HEK293 (cell line): Measurements from ENCODE around the gene LRRC4C.

ENCODE experiments used
- CTCF ChIA-PET: fragments of 350-600 bp; formaldehyde crosslinking; extraction: SDS; loops from one replicate; lab custom pipeline; 2021; ENCODE audit warnings: antibody characterized with exemption; lab: Yijun Ruan, JAX
- POLR2A ChIA-PET: fragments of 300-600 bp; formaldehyde crosslinking; extraction: SDS; loops from one replicate; lab custom pipeline; 2020; ENCODE audit warnings: antibody characterized with exemption, inconsistent platforms; lab: Yijun Ruan, JAX
- H3K27ac ChIP-seq: fragments of 200-500 bp; sonication (Bioruptor generic); 2 replicates; pipeline ENCODE4 v1.5.1; 2014; ENCODE audit warnings: low read depth, low read length, control low read depth, inconsistent platforms; ENCODE audit errors: extremely low read depth
- H3K36me3 ChIP-seq, 2 experiments: fragments of 200-500 bp in 1 of 2; sonication (Bioruptor generic) in 1 of 2; 1 replicate in 1 of 2; 2 replicates in 1 of 2; pipeline ENCODE4 v1.5.1; 2014 to 2017; ENCODE audit warnings: inconsistent platforms in 2 of 2, low read length in 2 of 2; ENCODE audit not compliant: control insufficient read depth in 2 of 2, insufficient read depth in 1 of 2
- H3K4me1 ChIP-seq: fragments of 200-500 bp; sonication (Bioruptor generic); 2 replicates; pipeline ENCODE4 v1.5.1; 2014; ENCODE audit warnings: mild to moderate bottlenecking, low read length, inconsistent platforms; ENCODE audit not compliant: control insufficient read depth, insufficient read depth
- H3K4me3 ChIP-seq: 2 replicates; pipeline ENCODE4 v1.5.1; 2011; ENCODE audit warnings: low read depth, mild to moderate bottlenecking, control low read depth, low read length, moderate library complexity
- H3K9me3 ChIP-seq: fragments of 200-500 bp; sonication (Bioruptor generic); 2 replicates; pipeline ENCODE4 v1.5.1; 2014; ENCODE audit warnings: low read depth, low read length, inconsistent platforms; ENCODE audit not compliant: control insufficient read depth, insufficient read depth
- EGR2 ChIP-seq: fragments of 450-650 bp; formaldehyde crosslinking; IDR thresholded peaks from 2 replicates; pipeline ENCODE4 v1.5.1; 2016; ENCODE audit warnings: low read depth, missing biosample characterization, missing genetic modification characterization
- ELK4 ChIP-seq: IDR thresholded peaks from 2 replicates; pipeline ENCODE4 v1.6.1; 2011; ENCODE audit warnings: mild to moderate bottlenecking, low read depth, low read length, borderline replicate concordance
- GLI2 ChIP-seq: fragments of 450-650 bp; formaldehyde crosslinking; IDR thresholded peaks from 2 replicates; pipeline ENCODE4; 2017; ENCODE audit warnings: missing biosample characterization, missing genetic modification characterization, low read depth, borderline replicate concordance
- HOXA7 ChIP-seq: sonication (generic); formaldehyde crosslinking; IDR thresholded peaks from 2 replicates; pipeline ENCODE4 v1.8.1; 2022; ENCODE audit warnings: missing genetic modification reagents, borderline replicate concordance
- PRDM2 ChIP-seq: fragments of 450-650 bp; formaldehyde crosslinking; IDR thresholded peaks from 2 replicates; pipeline ENCODE4 v1.5.1; 2016; ENCODE audit warnings: missing biosample characterization, missing genetic modification characterization, borderline replicate concordance
- SETDB1 ChIP-seq: IDR thresholded peaks from one replicate; pipeline ENCODE4 v1.6.1; 2017; ENCODE audit warnings: mild to moderate bottlenecking, low read length, moderate library complexity, mixed read lengths; ENCODE audit not compliant: insufficient read length
- ZBTB20 ChIP-seq: fragments of 450-650 bp; formaldehyde crosslinking; IDR thresholded peaks from 2 replicates; pipeline ENCODE4 v1.5.1; 2016; ENCODE audit warnings: missing biosample characterization, missing genetic modification characterization
- ZBTB7A ChIP-seq: fragments of 450-650 bp; formaldehyde crosslinking; IDR thresholded peaks from 2 replicates; pipeline ENCODE4 v1.5.1; 2016; ENCODE audit warnings: low read depth, missing biosample characterization, missing genetic modification characterization
- ZFHX2 ChIP-seq: fragments of 450-650 bp; formaldehyde crosslinking; conservative IDR thresholded peaks from 2 replicates; pipeline ENCODE4 v1.5.1; 2016; ENCODE audit warnings: missing biosample characterization, missing genetic modification characterization
- ZNF10 ChIP-seq: fragments of 450-650 bp; formaldehyde crosslinking; IDR thresholded peaks from 2 replicates; pipeline ENCODE4 v1.5.1; 2017; ENCODE audit warnings: missing biosample characterization, missing genetic modification characterization
- ZNF214 ChIP-seq: fragments of 450-650 bp; formaldehyde crosslinking; IDR thresholded peaks from 2 replicates; pipeline ENCODE4 v1.5.1; 2017; ENCODE audit warnings: missing biosample characterization, mild to moderate bottlenecking, missing genetic modification characterization, borderline replicate concordance
- ZNF449 ChIP-seq: fragments of 450-650 bp; formaldehyde crosslinking; IDR thresholded peaks from 2 replicates; pipeline ENCODE4 v1.5.1; 2017; ENCODE audit warnings: missing biosample characterization, mild to moderate bottlenecking, missing genetic modification characterization, moderate library complexity
- ZNF501 ChIP-seq: fragments of 450-650 bp; formaldehyde crosslinking; IDR thresholded peaks from 2 replicates; pipeline ENCODE4 v1.5.1; 2016; ENCODE audit warnings: missing biosample characterization, missing genetic modification characterization
- ZNF549 ChIP-seq: fragments of 450-650 bp; IDR thresholded peaks from 2 replicates; pipeline ENCODE4 v1.5.1; 2018; ENCODE audit warnings: missing biosample characterization, missing genetic modification characterization, mild to moderate bottlenecking, inconsistent platforms, moderate library complexity
- ZNF600 ChIP-seq: fragments of 450-650 bp; formaldehyde crosslinking; IDR thresholded peaks from 2 replicates; pipeline ENCODE4 v1.5.1; 2016; ENCODE audit warnings: missing biosample characterization, missing genetic modification characterization
- ZNF658 ChIP-seq: fragments of 450-650 bp; formaldehyde crosslinking; IDR thresholded peaks from 2 replicates; pipeline ENCODE4; 2016; ENCODE audit warnings: missing biosample characterization, missing genetic modification characterization
- ZNF664 ChIP-seq: fragments of 450-650 bp; formaldehyde crosslinking; IDR thresholded peaks from 2 replicates; pipeline ENCODE4 v1.5.1; 2016; ENCODE audit warnings: missing biosample characterization, missing genetic modification characterization
- ZNF707 ChIP-seq: fragments of 450-650 bp; formaldehyde crosslinking; IDR thresholded peaks from 2 replicates; pipeline ENCODE4 v1.5.1; 2016; ENCODE audit warnings: missing biosample characterization, missing genetic modification characterization
- ZNF830 ChIP-seq: fragments of 450-650 bp; IDR thresholded peaks from 2 replicates; pipeline ENCODE4 v1.5.0; 2018; ENCODE audit warnings: missing biosample characterization, missing genetic modification characterization, low read depth, mild to moderate bottlenecking, moderate library complexity

Gene LRRC4C

GRCh38 chr11:41283191-41283930, 176.1 kb downstream of the LRRC4C start:
- Histone ChIP-seq H3K36me3 (no peaks in the 10 kb centered on the region), H3K4me1 (no peaks in the 10 kb centered on the region), H3K4me3 (no peak overlapping the region), H3K27ac (no peak overlapping the region), H3K9me3 (no peaks in the 10 kb centered on the region)
- TF ChIP-seq EGR2 (tag by site-specific recombination): no peak
- TF ChIP-seq PRDM2 (tag by site-specific recombination): no peak
- TF ChIP-seq ZFHX2: no peak
- no peak for TF ChIP-seq HOXA7 (CRISPR knock-in tag)
- TF ChIP-seq ZBTB20 (tag by site-specific recombination): no peak
- no peak for TF ChIP-seq ZNF449 (tag by site-specific recombination)
- TF ChIP-seq SETDB1: no peak
- no peak for TF ChIP-seq ZNF501
- TF ChIP-seq GLI2 (tag by site-specific recombination): no peak
- no peak for TF ChIP-seq ZNF664 (tag by site-specific recombination)
- TF ChIP-seq ZBTB7A (tag by site-specific recombination): no peak
- TF ChIP-seq ZNF214 (tag by site-specific recombination): no peak
- TF ChIP-seq ZNF830 (tag by site-specific recombination): no peak
- no peak for TF ChIP-seq ELK4
- no peak for TF ChIP-seq ZNF658 (tag by site-specific recombination)
- TF ChIP-seq ZNF10: no peak
- no peak for TF ChIP-seq ZNF549 (tag by site-specific recombination)
- no peak for TF ChIP-seq ZNF600 (tag by site-specific recombination)
- no peak for TF ChIP-seq ZNF707 (tag by site-specific recombination)
- ChIA-PET POLR2A (no interaction called here), CTCF (no interaction called here)
